Activated naive CD8-positive, alpha-beta T cell treated with anti-CD3 and anti-CD28 coated beads for 36 hours (primary cell): ENCODE data around the gene SYNPO. TPM values are rescaled to one million over a fixed set of nuclear protein-coding genes. Genes with fewer than 3 reads are reported as not detected.

Experiments used
- DNase-seq: peaks from one replicate; pipeline ENCODE4 v3.0.0; 2021
- H3K27ac Mint-ChIP-seq: one replicate; pipeline ENCODE4 v1.8.0; 2022; ENCODE audit warnings: mild to moderate bottlenecking, moderate library complexity, mixed read lengths
- H3K27me3 Mint-ChIP-seq: one replicate; pipeline ENCODE4 v1.8.0; 2022; ENCODE audit warnings: mild to moderate bottlenecking, mixed read lengths
- H3K36me3 Mint-ChIP-seq: one replicate; pipeline ENCODE4 v1.8.0; 2021; ENCODE audit warnings: mild to moderate bottlenecking, mixed read lengths
- H3K4me1 Mint-ChIP-seq: one replicate; pipeline ENCODE4 v1.8.0; 2021; ENCODE audit warnings: mixed read lengths
- H3K4me3 Mint-ChIP-seq: one replicate; pipeline ENCODE4 v1.8.0; 2022; ENCODE audit warnings: mild to moderate bottlenecking, moderate library complexity, mixed read lengths
- H3K9me3 Mint-ChIP-seq: one replicate; pipeline ENCODE4 v1.8.0; 2022; ENCODE audit warnings: mixed read lengths
- total RNA-seq, 2 experiments: library from RNA; stranded (reverse); gene quantifications; one replicate each; pipeline ENCODE4 v1.2.3, GENCODE V29; 2021

The SYNPO gene
- total RNA-seq, 2 experiments from 2014 or later = 0.39 to 0.76 TPM

DNA sequence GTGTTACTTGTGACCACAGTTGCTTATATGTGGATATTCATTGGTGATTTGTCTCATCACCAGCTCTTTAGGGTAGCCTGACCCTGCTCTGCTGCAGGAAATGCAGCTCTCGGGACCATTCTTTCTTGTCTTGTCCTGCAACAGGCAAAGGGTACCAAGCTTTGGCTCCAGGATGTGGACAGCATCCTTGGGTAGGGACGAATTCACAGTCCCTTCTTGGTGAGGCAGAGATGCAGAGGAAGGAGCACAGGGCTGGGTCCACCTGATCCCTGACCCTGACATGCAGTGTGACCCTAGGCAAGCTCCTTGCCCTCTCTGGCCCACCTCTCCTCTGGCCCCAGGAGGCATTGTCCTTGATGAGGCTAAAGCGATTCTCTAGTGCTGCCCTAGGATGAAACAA, 37.0 kb upstream of the SYNPO start:
- Mint-ChIP-seq H3K27me3 (no peaks in the 10 kb centered on the region), H3K27ac (no peak overlapping the region), H3K9me3 (no peaks in the 10 kb centered on the region), H3K36me3 (no peaks in the 10 kb centered on the region), H3K4me1 (no peaks in the 10 kb centered on the region), H3K4me3 (no peak overlapping the region)
- no peak for DNase-seq

DNA sequence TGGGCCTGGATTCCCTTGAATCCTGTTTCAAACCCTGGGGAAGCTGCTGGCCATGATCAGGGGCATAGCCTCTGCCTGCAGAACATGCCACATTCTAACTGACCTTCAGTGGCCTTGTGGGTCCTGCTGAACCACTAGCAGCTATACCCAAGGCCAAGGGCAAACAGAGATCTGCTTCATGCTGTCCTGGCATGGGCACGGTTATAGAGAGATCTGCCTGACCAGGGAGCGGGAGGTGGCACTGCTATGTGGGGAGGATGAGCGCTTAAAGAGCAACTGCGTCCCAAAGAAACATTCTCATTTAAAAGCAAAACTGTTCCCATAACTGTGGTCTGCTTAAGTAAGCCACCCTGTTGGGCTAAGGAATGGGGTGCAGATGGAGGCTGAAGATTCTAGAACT, 36.5 kb upstream of the SYNPO start:
- Mint-ChIP-seq H3K27ac (no peak overlapping the region), H3K4me1 (no peaks in the 10 kb centered on the region), H3K36me3 (no peaks in the 10 kb centered on the region), H3K4me3 (no peak overlapping the region), H3K27me3 (no peaks in the 10 kb centered on the region), H3K9me3 (no peaks in the 10 kb centered on the region)
- DNase-seq = no peak

DNA sequence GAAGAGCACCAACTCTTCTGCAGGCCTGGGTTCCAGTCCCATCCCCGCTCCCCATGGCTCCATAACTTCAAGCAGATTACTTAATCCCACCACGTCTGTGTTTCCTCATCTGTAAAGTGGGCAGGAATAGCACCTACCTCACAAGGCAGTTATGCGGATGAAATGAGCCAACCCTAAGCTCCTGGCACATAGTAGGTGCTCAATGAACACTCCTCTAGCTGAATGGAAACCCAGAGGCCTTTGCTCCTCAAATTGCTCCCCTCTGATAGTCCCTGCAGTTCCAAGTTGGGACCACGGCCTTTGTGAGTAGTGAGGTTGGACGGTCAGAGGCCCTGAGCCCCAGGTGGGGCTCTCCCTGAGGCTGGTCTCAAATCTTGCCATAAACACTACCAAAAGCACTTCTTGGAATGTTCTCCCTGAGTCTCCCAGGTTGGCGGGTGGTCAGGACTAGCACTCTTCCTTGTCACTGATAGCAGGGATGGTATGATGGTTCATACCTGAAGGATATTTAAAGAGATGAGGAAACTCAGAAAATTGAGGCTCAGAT, 35.5 kb upstream of the SYNPO start:
- no peak overlapping the region for H3K4me3 Mint-ChIP-seq
- H3K4me1 Mint-ChIP-seq = no peaks in the 10 kb centered on the region
- no peak for DNase-seq
- H3K27ac Mint-ChIP-seq = no peak overlapping the region
- H3K27me3 Mint-ChIP-seq = no peaks in the 10 kb centered on the region
- H3K36me3 Mint-ChIP-seq = no peaks in the 10 kb centered on the region
- H3K9me3 Mint-ChIP-seq = no peaks in the 10 kb centered on the region

GRCh38 chr5:150605546-150605945, 34.9 kb upstream of the SYNPO start:
- Mint-ChIP-seq H3K4me3 (no peak overlapping the region), H3K9me3 (no peaks in the 10 kb centered on the region), H3K27me3 (no peaks in the 10 kb centered on the region), H3K4me1 (no peaks in the 10 kb centered on the region), H3K27ac (no peak overlapping the region), H3K36me3 (no peaks in the 10 kb centered on the region)
- no peak for DNase-seq

DNA sequence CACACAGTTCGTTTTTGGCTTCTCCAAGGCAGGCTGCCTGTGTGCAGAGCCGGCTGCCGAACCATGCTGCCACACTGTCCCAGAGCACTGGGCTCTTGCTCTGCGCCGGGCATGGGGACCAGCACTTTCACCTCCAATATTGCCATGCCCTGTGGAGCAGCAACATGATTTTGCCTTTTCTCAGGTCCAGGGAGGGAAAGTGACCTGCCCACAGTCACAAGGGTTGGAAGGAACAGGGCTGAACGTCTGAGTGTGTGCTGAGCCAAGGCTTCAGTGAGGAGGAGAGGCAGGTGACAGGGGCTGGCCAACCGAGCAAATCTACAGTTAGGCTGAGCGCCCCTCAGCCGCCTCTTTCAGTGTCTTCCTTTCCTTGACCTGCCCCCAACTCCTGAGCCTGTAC, 34.0 kb upstream of the SYNPO start:
- no peaks in the 10 kb centered on the region for H3K27me3 Mint-ChIP-seq
- no peaks in the 10 kb centered on the region for H3K4me1 Mint-ChIP-seq
- H3K27ac Mint-ChIP-seq = no peak overlapping the region
- H3K9me3 Mint-ChIP-seq = no peaks in the 10 kb centered on the region
- H3K4me3 Mint-ChIP-seq = no peak overlapping the region
- no peak for DNase-seq
- no peaks in the 10 kb centered on the region for H3K36me3 Mint-ChIP-seq

- no peak for DNase-seq
- no peaks in the 10 kb centered on the region for H3K27me3 Mint-ChIP-seq
- no peaks in the 10 kb centered on the region for H3K4me1 Mint-ChIP-seq
- no peaks in the 10 kb centered on the region for H3K9me3 Mint-ChIP-seq
- H3K27ac Mint-ChIP-seq = no peak overlapping the region
- H3K36me3 Mint-ChIP-seq = no peaks in the 10 kb centered on the region
- no peak overlapping the region for H3K4me3 Mint-ChIP-seq
These were observed 33.4 kb upstream of the SYNPO start for GRCh38 chr5:150607105-150607504.

DNA sequence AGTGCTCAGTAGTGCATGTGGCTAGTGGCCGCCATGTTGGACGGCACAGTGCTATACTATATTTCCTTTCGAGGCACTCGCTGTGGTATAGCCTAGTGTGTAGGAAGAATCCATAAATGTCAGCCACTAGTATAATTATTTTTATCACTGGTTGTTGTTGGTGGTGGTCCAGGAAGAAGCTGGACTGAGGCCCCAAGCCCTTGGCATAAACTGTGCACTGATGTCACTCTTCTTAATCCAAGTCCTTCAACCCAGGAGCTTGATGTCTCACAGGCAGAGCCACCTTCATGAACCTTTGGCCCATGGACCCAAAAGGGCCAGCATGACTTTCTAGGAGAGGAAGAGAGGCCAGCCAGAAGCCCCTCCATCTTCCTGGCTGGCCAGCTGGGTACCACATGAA, 32.5 kb upstream of the SYNPO start:
- Mint-ChIP-seq H3K27me3 (no peaks in the 10 kb centered on the region), H3K27ac (no peak overlapping the region), H3K4me3 (no peak overlapping the region), H3K9me3 (no peaks in the 10 kb centered on the region), H3K4me1 (no peaks in the 10 kb centered on the region), H3K36me3 (no peaks in the 10 kb centered on the region)
- DNase-seq = no peak

GRCh38 chr5:150608991-150609390, 31.5 kb upstream of the SYNPO start:
- Mint-ChIP-seq H3K36me3 (no peaks in the 10 kb centered on the region), H3K9me3 (no peaks in the 10 kb centered on the region), H3K4me1 (no peaks in the 10 kb centered on the region), H3K27me3 (no peaks in the 10 kb centered on the region), H3K4me3 (no peak overlapping the region), H3K27ac (no peak overlapping the region)
- no peak for DNase-seq

GRCh38 chr5:150609843-150610584, 30.4 kb upstream of the SYNPO start:
- DNase-seq = no peak
- Mint-ChIP-seq H3K27ac (no peak overlapping the region), H3K27me3 (no peaks in the 10 kb centered on the region), H3K4me1 (no peaks in the 10 kb centered on the region), H3K4me3 (no peak overlapping the region), H3K9me3 (no peaks in the 10 kb centered on the region), H3K36me3 (no peaks in the 10 kb centered on the region)

DNA sequence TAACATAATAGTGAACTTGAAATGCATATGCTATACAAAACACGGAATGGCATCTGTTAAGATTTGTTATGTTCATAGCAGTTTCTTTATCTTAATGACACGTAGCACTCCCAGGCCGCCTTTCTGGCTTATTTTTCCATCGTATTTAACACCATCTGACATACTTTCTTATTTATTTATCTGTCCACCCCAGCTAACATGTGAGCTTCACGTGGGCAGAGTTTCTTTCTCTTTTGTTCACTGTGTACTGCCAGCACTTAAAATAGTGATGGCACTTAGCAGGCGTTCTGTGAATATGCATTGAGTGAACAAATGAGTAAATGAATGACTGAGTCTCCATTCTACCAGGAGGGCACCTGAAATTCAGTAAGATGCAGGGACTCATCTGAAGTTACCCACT, 29.4 kb upstream of the SYNPO start:
- Mint-ChIP-seq H3K36me3 (no peaks in the 10 kb centered on the region), H3K27me3 (no peaks in the 10 kb centered on the region), H3K9me3 (no peaks in the 10 kb centered on the region), H3K27ac (no peak overlapping the region), H3K4me3 (no peak overlapping the region), H3K4me1 (no peaks in the 10 kb centered on the region)
- DNase-seq = no peak

GRCh38 chr5:150612405-150612804, 28.1 kb upstream of the SYNPO start:
- Mint-ChIP-seq H3K4me3 (no peak overlapping the region), H3K36me3 (no peaks in the 10 kb centered on the region), H3K9me3 (no peaks in the 10 kb centered on the region), H3K27me3 (no peaks in the 10 kb centered on the region), H3K4me1 (no peaks in the 10 kb centered on the region), H3K27ac (no peak overlapping the region)
- no peak for DNase-seq

DNA sequence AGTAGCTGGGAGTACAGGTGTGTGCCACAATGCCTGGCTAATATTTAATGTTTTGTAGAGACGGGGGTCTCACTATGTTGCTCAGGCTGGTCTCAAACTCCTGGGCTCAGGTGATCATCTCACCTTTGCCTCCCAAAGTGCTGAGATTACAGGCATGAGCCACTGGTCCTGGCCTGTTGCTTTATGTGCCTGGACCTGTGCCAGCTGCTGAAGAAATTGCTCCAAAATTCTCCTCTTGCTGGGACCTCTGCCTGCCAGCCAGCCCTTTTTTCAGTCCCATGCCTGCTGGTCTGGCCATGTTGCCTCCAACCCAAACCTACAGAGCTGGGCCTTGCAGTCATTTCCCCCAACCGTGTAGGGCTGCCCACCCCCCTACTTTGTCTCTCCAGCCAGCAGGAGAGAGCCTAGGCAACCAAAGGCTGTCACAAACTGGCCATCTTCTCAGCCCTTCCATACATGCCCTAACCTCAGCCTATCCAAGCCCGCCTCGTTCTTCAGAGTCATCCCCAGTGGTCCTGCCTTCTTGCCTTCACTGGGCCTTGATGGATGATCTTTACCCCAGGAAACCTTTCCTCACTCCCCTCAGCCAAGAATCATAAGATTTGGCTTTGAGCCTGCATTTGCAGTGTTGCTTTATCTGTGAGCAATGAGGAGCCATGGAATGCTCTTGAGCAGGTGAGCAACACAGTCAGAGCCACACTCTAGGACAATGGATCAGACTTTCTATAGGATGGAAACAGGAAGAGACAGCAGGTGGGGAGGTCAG, 27.4 kb upstream of the SYNPO start:
- no peak overlapping the region for H3K27ac Mint-ChIP-seq
- no peak overlapping the region for H3K4me3 Mint-ChIP-seq
- no peaks in the 10 kb centered on the region for H3K9me3 Mint-ChIP-seq
- no peaks in the 10 kb centered on the region for H3K36me3 Mint-ChIP-seq
- no peaks in the 10 kb centered on the region for H3K4me1 Mint-ChIP-seq
- DNase-seq = no peak
- no peaks in the 10 kb centered on the region for H3K27me3 Mint-ChIP-seq

DNA sequence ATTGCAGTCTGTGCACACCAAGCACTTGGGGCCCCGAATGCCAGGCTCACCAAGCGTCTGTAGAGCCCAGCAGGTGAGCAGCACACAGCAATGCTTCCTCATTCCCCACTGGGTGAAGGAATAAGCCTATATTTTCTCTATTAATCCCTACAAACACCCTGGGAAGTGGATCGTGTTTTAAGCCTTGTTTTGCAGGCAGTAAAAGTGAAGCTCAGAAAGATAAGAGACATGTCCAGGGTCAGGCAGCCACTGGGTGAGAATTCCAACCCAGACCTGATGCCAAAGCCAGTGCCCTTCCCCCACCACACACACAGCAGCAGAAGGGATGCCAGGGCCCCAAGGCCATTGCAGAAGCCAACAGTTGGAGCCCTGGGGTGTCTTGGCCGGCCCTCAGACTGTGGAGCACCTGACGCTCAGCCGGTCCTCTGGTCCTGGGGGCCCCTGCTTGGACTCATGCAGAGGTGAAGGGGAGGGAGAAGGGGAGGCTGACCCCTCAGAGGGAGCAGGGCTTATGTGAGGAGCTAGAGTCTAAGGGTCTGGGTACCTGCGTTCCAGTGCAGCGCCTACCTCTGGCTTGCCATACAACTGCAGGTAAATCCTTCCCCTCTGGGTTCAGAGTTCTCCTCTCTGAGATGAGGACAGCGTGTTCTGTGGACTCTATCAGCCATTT, 26.3 kb upstream of the SYNPO start:
- H3K9me3 Mint-ChIP-seq = no peaks in the 10 kb centered on the region
- no peaks in the 10 kb centered on the region for H3K36me3 Mint-ChIP-seq
- H3K27me3 Mint-ChIP-seq = no peaks in the 10 kb centered on the region
- no peak for DNase-seq
- no peak overlapping the region for H3K4me3 Mint-ChIP-seq
- H3K27ac Mint-ChIP-seq = no peak overlapping the region
- no peaks in the 10 kb centered on the region for H3K4me1 Mint-ChIP-seq

DNA sequence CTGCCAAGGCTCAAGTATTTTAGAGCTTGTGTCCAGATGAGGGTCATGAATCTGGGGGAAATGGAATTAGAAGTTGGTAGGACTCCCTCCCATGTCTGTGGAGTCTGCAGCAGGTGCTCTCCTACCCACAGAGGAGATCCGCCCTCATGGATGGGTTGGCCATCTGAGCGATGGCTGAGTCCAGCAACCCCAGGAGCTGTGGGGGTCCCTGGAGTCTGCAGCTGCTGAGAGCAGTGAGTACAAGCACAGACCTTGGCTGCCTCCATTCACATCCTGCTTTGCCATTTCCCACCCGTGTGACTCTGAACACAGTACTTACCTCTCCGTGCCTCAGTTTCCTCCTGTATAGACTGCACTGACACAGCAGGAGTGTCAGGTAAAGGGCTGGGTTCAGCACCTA, 25.8 kb upstream of the SYNPO start:
- H3K4me1 Mint-ChIP-seq = no peaks in the 10 kb centered on the region
- no peaks in the 10 kb centered on the region for H3K9me3 Mint-ChIP-seq
- no peaks in the 10 kb centered on the region for H3K36me3 Mint-ChIP-seq
- no peak overlapping the region for H3K27ac Mint-ChIP-seq
- DNase-seq = no peak
- no peaks in the 10 kb centered on the region for H3K27me3 Mint-ChIP-seq
- H3K4me3 Mint-ChIP-seq = no peak overlapping the region

DNA sequence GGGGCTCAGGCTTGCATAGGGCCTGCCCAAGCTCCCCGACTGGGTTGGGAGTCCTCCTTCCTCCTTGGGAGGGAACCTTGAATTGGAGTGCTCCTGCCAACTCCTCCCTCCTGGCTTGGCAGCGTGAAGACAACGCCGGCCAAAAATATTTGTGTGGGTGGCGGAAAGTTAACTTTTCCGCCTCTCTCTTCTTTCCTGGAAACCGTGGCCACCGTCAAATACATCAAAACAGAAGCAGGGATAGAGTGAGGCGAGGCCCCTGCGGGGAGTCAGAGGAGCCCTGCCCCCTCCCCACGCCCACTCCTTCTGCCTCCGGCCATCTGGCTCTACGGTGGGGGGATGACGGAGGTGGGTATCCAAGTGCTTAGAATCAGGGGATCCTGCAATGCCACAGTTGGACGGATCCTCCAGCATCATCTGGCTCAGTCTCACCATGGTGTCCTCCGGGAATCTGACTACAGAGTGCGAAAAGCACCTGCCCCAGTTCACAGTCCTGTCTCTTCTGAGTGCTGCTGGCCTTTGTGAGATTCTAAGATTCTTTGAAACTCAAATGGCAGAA, 25.2 kb upstream of the SYNPO start:
- H3K9me3 Mint-ChIP-seq = no peaks in the 10 kb centered on the region
- H3K27me3 Mint-ChIP-seq = no peaks in the 10 kb centered on the region
- H3K27ac Mint-ChIP-seq = no peak overlapping the region
- DNase-seq = no peak
- H3K4me1 Mint-ChIP-seq = no peaks in the 10 kb centered on the region
- H3K36me3 Mint-ChIP-seq = no peaks in the 10 kb centered on the region
- H3K4me3 Mint-ChIP-seq = no peak overlapping the region
